ENCODE results near the gene FBP2.

The FBP2 gene

GRCh38 chr9:94607423-94607691, 13.7 kb upstream of the FBP2 start:
- Histone ChIP-seq H3K9me3 (ENCODE audit: insufficient read depth, low read length) (no peaks in the 10 kb centered on the region), H3K4me1 (ENCODE audit: low read length) (peaks cover 32% of the 10 kb centered on the region), H3K9ac (ENCODE audit: low read length) (0 out of 2 replicates have a peak overlapping the region, but pooled peaks have one; percentile 4), H3K36me3 (replicated peaks; ENCODE audit: low read depth, low read length) (no peaks in the 10 kb centered on the region), H3K27ac (ENCODE audit: low read length) (no peak overlapping the region), H3K79me2 (ENCODE audit: low read length) (no peaks in the 10 kb centered on the region), H3K27me3 (ENCODE audit: low read depth, low read length) (peaks cover 59% of the 10 kb centered on the region), H3K4me2 (ENCODE audit: low read length) (peak overlapping the region; percentile 68), H2AFZ (ENCODE audit: low read depth, low read length) (peak overlapping the region; percentile 64), H3K4me3 (ENCODE audit: low read length) (peak overlapping the region; percentile 62), H4K20me1 (ENCODE audit: insufficient read depth, low read length) (no peaks in the 10 kb centered on the region)
- TF ChIP-seq CTCF (IDR thresholded peaks at IDR 0.05; ENCODE audit: low read depth, low read length) (no peak), EZH2phosphoT487 (IDR thresholded peaks at IDR 0.05; ENCODE audit: low read depth) (no peak)

- Histone ChIP-seq H3K36me3 (replicated peaks; ENCODE audit: low read depth, low read length) (no peaks in the 10 kb centered on the region), H3K27me3 (ENCODE audit: low read depth, low read length) (peaks cover 59% of the 10 kb centered on the region), H3K9me3 (ENCODE audit: insufficient read depth, low read length) (no peaks in the 10 kb centered on the region), H3K4me1 (ENCODE audit: low read length) (peaks cover 33% of the 10 kb centered on the region), H2AFZ (ENCODE audit: low read depth, low read length) (peak overlapping the region; percentile 64), H3K79me2 (ENCODE audit: low read length) (no peaks in the 10 kb centered on the region), H3K27ac (ENCODE audit: low read length) (no peak overlapping the region), H3K4me2 (ENCODE audit: low read length) (peak overlapping the region; percentile 68), H4K20me1 (ENCODE audit: insufficient read depth, low read length) (no peaks in the 10 kb centered on the region), H3K9ac (ENCODE audit: low read length) (no peak overlapping the region), H3K4me3 (ENCODE audit: low read length) (peak overlapping the region; percentile 62)
- TF ChIP-seq CTCF (IDR thresholded peaks at IDR 0.05; ENCODE audit: low read depth, low read length) (no peak), EZH2phosphoT487 (IDR thresholded peaks at IDR 0.05; ENCODE audit: low read depth) (no peak)
Observed at GRCh38 chr9:94606646-94607422, 13.2 kb upstream of the FBP2 start.

- H4K20me1 ChIP-seq (ENCODE audit: insufficient read depth, low read length), result no peaks in the 10 kb centered on the region
- H3K9ac ChIP-seq (ENCODE audit: low read length), result 0 out of 2 replicates have a peak overlapping the region, but pooled peaks have one; percentile 15
- H2AFZ ChIP-seq (ENCODE audit: low read depth, low read length), result 0 out of 2 replicates have a peak overlapping the region, but pooled peaks have one; percentile 51
- H3K27ac ChIP-seq (ENCODE audit: low read length), result no peak overlapping the region
- H3K4me3 ChIP-seq (ENCODE audit: low read length), result peak overlapping the region; percentile 61
- H3K36me3 ChIP-seq (replicated peaks; ENCODE audit: low read depth, low read length), result no peaks in the 10 kb centered on the region
- H3K4me1 ChIP-seq (ENCODE audit: low read length), result peaks cover 43% of the 10 kb centered on the region
- peak overlapping the region; percentile 62 for H3K4me2 ChIP-seq (ENCODE audit: low read length)
- H3K27me3 ChIP-seq (ENCODE audit: low read depth, low read length), result peaks cover 37% of the 10 kb centered on the region
- H3K79me2 ChIP-seq (ENCODE audit: low read length), result no peaks in the 10 kb centered on the region
- no peaks in the 10 kb centered on the region for H3K9me3 ChIP-seq (ENCODE audit: insufficient read depth, low read length)
- peak; percentile 74 for TF ChIP-seq CTCF (IDR thresholded peaks at IDR 0.05; ENCODE audit: low read depth, low read length)
- TF ChIP-seq EZH2phosphoT487 (IDR thresholded peaks at IDR 0.05; ENCODE audit: low read depth), result no peak
Observed at GRCh38 chr9:94603259-94604160, 9.9 kb upstream of the FBP2 start.

DNA sequence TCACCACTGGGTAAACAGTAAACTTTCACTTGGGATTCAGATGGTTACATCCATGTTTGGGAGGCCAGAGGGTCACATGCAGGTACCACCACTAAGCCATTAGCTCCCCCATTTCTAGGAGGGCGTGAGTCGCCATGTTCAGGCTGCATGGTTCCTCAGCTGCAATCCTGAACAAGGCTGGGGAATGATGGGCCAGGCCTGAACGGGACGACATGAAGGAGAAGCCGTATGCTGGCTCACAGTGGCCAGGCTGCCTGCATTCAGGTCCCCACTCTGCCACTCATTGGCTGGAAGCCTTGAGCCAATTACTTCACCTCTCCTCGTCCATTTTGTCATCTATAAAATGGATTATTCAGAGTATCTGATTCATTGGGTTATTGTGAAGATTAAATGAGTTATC, 9.0 kb upstream of the FBP2 start:
- H3K4me2 ChIP-seq (ENCODE audit: low read length), result peak overlapping the region; percentile 62
- H3K27ac ChIP-seq (ENCODE audit: low read length), result no peak overlapping the region

More for the DNA sequence above, 9.0 kb upstream of the FBP2 start:
- peaks cover 32% of the 10 kb centered on the region for H3K27me3 ChIP-seq (ENCODE audit: low read depth, low read length)
- no peaks in the 10 kb centered on the region for H3K79me2 ChIP-seq (ENCODE audit: low read length)
- no peaks in the 10 kb centered on the region for H3K36me3 ChIP-seq (replicated peaks; ENCODE audit: low read depth, low read length)
- no peaks in the 10 kb centered on the region for H4K20me1 ChIP-seq (ENCODE audit: insufficient read depth, low read length)
- no peak overlapping the region for H2AFZ ChIP-seq (ENCODE audit: low read depth, low read length)
- TF ChIP-seq EZH2phosphoT487 (IDR thresholded peaks at IDR 0.05; ENCODE audit: low read depth), result no peak
- no peak overlapping the region for H3K4me3 ChIP-seq (ENCODE audit: low read length)
- peaks cover 45% of the 10 kb centered on the region for H3K4me1 ChIP-seq (ENCODE audit: low read length)
- H3K9ac ChIP-seq (ENCODE audit: low read length), result no peak overlapping the region
- H3K9me3 ChIP-seq (ENCODE audit: insufficient read depth, low read length), result no peaks in the 10 kb centered on the region

All from OCI-LY3 (cell line).